NCI-H345 (cell line): ENCODE results near the gene ME3.
"Not testable (repeated sequence)": the region's sequence is repeated elsewhere in the genome, so short reads cannot be mapped to it uniquely, and the experiment has no call there.

ENCODE experiments used
- DNase-seq: peaks from one replicate; lab custom pipeline; 2025; lab: John Stamatoyannopoulos, UW

ME3 gene

DNA sequence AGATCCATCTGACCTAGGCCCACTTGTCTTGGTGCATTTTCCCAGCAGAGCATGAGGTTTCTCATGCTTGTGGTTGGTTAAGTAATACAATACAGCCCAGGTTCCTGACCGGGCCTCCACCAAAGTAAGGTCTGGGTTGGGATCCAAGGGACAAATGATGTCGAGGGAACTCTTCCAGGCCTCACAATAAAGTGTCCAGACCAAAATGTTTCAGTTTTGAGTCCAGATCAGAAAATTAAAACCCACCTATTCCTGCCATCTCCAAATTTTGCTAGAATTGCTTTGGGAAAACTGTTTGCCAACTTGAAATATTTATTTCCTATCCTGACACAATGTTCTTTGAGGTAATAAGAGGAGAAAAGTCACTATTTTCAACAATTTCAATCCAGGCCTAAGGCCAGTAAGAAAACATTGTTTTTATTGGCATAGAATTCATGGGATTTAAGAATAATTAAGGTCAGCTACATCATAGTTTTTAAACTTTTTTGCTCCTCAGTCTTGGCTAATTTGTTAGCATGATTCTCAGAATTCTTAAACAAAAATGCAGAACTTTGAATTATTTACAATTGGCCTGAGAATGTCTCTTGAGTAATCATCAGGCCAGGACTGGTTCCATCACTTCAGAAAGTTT lies 51.4 kb downstream of the ME3 start:
- DNase-seq, result no peak

DNA sequence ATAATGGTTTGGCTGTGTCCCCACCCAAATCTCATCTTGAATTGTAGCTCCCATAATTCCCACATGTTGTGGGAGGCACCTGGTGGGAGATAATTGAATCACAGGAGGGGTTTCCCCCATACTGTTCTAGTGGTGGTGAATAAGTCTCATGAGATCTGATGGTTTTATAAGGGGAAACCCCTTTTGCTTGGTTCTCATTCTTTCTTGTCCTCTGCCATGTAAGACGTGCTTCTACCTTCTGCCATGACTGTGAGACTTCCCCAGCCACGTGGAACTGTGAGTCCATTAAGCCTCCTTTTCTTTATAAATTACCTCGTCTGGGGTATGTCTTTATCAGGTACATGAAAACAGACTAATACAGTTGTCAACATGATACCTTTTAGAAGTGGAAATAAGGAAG lies 53.0 kb downstream of the ME3 start:
- DNase-seq, result not testable (repeated sequence)

DNA sequence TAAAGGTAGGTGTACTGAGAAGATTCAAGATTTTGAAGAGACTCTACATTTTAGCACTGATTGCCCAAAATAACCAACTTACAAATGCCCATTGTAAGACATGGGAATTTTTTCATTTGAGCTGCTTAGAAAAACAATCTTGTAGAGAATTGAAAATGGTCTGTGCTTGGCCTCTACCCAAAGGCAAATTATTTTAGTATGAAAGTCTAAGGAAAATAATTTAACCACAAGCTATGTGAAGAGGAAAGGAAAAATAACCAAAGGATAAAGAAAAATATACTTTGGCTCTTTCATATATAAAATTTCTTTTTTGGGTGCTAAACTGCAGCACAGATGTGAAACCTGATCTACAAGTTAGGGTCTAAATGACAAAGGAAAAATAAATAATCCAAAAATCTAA lies 54.9 kb downstream of the ME3 start:
- DNase-seq, result no peak

DNA sequence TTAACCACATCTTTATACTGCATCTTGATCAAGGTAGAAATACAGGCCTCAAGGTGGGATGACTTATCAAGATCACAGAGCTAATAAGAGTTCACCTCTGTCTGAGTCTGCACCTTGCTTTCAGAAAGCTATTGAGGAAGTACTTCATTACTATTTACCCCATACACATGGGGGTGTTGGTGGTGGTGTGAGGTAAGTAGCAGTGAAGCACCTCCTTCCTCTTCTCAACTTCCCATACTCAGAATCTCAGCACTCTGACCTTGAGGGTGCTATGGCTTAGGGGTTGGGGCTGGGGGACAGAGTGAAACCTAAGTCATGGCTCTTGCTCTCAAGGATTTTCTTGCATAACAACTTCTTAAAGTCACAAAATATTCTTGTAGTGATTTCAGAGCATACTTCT lies 56.9 kb downstream of the ME3 start:
- DNase-seq, result no peak

DNA sequence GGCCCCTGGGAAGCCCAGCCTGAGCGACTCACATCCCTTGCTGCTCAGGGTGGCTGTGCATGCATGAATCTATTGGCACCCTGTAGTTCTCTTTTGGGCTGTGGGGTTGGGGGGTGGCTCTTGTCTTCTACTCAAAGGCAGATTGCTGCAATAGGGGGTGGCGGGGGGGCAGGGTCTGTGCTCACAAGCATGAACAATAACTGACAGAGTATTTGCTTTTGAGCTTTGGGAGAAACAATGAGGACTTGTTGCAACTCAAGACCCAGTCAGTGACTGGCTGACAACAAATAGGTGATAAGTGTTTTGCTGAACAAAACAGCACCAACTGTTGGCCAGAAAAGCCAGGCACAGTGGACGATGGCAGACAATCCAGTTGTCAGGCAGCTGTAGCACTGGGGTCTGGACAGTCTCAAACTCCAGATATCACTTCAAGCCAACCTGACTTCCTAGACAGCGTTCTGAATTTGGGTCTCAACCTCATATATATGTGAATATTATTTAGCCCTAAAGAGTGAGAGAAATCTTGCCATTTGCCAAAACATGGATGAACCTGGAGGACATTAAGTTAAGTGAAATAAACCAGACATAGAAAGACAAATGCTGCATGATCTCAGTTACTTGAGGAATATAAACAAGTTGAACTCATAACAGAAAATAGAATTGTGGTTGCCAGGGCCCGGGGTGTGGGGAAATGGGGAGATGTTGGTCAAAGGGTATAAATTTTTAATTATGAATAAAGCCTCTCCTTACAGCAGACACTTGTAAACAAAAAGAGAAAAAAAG lies 61.7 kb downstream of the ME3 start:
- peak; percentile 79 for DNase-seq

DNA sequence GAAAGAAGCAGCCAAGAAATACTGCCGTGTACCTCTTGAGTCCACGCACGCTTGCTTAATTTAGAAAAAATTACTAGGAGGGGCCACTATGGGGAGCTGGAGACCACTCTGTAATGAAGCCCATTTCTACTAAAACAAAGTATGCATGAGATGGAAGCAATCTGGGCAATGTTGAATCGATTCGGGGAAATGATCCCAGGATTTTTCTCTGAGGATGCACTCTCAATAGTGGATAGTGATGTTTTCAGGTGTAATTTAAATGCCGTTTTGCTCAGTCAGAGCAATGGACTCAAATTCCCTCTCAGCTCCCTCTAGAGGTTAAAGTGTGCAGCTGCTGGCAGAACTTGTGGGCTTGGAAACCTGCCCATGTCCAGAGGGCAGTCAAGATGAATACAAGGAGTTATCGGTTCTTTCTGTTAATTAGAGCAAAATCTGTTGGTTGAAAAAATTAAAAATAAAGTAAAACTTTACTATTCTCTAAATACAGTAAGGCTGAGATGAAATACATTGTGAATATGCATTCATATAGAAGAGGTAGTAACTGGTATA lies 64.1 kb downstream of the ME3 start:
- peak; percentile 27 for DNase-seq

DNA sequence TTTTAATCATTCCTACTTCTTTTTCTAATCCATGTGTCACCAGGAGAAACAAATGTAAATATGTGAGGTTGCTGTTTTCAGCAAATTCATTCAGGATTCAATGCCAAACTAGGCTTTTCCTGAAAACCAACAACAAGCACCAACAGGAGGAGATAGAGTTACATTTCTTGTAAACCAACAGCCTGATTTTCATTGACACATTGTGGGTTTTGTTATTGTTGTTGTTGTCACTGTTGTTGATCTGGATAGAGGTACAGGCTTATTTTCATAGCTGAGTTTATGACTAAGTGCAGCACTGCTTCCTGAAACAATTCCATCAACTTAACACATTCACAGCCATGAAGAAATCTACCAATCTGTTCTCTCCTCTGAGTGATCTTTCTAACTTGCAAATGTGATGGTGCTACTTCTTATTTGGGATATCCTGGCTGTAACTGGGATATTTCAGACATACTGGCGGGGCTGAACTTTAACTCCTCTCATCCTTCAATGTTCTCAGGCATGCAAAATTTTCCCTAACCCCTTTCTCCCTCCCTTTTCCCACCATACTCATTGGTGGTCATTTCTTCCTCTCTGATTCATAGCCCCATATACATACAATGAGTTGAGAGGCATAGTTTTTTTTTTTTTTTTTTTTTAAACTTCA lies 65.5 kb downstream of the ME3 start:
- no peak for DNase-seq

DNA sequence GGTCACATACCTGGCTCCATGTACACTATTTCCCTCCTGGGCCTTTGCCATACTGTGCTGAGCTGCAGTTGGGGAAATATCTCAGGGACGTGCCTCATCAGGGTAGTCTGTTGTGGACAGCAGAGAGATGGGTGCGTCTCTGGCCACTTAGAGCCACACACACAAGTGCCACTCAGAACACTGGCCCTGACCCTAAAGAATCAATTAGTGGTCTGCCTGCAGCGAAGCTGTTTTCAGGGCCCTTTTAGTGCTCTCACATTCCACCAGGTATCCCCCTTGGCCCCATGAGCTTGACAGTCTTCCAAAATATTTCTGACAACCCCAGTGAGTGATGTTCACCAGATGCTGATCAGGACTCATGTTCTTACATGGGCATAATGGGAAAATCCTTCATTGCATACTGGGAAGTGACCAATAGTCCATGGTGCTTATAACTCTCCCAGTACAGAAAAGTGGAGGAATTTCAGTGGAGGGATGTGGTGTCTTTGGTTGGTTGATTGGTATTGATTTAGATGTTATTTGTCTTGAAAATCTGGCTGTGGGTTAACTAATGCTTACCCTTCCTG lies 66.1 kb downstream of the ME3 start:
- no peak for DNase-seq

DNA sequence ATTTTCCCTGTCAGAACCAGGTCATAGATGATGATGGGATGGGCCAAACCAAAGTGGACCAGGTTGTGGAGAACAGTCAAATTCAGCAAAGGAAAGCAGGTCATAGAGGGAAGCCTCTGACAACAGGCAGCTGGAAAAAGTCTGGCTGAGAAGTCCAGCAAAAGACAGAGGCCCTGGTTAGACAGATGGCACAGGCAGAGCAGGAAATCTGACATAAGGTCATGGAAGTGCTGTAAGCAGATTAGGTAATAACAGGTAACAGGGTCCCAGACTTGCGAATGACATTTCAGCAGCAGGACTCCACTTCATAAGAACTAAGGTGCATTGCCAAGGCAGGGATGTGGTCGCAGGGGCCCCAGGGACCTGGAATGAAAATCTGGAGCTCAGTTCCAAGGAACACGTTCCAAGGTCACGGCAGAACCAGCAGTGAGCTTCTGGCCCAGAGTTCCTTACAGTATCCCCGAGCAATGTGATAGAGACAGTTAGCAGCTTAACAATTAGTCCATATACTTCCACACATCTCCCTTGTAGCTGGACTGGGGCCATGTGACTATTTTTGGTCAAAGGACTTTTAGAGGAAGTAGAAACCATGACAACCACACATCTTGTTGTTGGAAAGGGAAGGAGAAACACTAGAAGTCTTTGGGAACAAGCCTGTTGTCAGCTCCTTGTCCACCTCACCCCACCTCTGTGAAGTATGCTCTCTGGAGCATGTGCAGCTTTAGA lies 75.4 kb downstream of the ME3 start:
- DNase-seq, result no peak

DNA sequence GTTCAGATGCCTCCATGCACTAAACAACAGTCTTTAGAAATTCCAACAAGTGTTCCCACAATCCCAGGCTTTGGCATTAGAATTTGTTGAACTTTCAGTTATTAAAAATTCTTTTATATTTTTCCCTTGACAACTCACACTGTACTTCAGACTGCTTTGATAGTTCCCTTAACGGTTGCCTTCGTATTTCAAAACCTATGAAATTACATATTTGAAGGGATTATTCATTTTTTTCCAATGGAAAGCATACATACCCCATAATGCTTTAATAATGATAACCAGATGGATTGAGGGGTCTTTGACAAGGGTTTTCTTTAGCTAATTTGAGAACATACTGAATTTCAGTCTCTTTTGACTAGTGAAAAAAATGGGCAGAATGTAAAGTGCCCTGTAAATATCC lies 76.5 kb downstream of the ME3 start:
- no peak for DNase-seq

DNA sequence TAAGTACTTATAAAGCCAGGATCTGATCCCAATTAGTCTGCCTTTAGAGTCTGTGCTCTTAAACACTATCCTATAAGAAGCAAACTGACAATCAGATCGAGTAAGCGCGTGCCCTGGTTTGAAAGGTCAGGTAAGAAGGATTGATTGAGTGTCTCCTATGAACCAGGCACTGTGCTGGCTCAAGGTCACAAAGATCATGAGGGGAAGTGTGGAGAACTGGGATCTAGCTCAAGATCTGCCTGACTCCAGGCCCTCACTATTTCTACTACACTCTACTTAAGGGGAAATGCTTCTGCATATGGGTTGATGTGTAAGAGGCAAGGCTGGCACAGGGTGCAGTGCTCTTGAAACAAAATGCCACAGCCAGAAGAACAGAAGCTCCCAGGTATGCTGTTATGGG lies 77.0 kb downstream of the ME3 start:
- DNase-seq, result no peak

DNA sequence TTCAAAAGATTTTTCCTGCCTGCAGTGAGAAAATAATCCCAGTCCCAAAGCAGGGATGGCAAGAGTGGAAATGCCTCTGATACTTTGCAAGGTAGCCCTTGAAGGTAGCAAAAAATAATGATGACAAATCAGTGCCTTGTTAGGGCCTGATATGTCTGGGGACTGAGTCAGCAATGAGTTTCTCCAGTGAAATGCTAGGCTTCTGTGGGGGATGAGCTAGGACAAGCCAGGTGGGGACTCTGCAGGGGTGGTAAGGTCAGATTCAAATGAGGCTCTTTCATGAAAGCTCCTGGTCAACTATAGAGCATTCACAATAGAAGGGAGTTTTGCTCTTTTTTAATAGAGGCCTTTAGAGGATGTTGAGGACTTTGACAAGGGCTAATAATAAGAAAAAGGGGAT lies 77.7 kb downstream of the ME3 start:
- DNase-seq, result no peak

DNA sequence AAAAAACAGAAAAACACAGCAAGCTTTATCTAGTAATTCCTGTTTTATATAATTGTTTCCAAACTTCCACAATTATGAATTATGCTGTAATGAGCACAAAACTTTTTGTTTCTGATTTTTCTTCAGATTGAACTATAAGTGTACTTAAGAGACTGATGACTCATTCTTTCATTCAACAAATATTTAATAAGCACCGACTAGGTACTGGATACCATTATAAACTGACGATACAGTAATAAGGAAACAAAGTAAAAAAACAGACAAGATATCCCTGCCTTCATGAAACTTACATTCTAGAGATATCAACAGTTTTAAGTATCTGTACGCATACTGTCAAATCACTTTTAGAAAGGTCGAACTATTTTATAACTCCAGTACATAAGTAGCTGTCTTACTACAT lies 78.6 kb downstream of the ME3 start:
- DNase-seq, result no peak

DNA sequence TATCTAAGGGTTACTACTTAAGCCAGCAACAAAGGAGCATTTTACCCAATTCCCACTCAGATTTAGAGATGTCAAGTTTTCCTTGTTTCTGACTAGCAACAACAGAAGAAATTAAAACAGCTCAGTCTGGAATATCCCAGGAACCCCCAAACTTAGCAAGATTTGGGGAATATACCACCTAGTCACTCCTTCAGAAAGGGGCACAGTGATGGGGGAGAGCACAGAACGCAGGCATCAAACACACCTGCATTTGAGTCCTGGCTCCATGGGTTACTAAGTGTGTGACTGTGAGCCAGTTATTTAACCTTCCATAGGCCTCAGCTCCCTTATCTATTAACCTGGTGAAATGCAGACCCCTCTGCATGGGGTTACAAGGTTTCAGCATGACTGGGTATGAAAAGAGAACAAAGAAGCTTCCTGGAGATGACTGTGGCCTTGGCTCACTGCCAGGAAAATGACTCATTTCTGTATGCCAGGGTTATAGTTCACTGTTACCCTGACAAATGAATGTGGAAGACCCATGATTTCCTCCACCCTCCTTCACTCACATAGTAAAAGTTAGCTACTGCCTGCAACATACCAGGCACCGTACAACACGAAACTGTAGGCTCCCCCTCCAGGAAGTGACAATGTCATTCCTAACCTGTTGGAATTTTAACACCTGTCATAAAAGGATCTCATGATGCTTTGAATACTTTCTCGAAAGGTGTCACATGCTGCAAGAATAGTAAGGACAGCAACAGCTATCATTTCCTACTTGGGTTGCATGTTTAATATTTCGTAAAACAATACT lies 79.6 kb downstream of the ME3 start:
- peak; percentile 93 for DNase-seq

DNA sequence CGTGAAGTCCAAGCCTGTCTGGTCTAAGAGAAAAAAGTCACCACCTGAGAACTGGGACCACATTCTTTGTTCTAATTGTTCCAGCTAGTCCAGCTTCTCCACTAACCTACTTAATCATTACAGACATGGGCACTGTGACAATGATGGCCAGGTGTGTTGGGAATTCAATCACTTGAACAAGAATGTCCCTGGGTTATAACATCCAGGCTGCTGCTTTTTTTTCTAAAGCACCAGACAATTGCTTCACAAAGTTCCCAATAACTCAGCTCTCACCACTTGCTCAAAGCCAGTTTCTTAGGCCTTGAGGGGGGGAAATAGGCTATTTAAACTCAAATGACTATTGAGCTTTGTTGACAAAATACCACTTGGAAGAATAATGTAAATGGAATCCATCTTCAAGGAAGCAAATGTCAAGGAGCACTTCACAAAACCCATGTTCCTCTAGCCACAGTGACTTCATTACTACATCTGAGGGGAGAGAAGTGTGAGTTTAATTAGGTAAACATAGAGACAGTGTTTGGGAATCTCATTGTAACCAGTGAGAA lies 80.3 kb downstream of the ME3 start:
- peak; percentile 34 for DNase-seq

DNA sequence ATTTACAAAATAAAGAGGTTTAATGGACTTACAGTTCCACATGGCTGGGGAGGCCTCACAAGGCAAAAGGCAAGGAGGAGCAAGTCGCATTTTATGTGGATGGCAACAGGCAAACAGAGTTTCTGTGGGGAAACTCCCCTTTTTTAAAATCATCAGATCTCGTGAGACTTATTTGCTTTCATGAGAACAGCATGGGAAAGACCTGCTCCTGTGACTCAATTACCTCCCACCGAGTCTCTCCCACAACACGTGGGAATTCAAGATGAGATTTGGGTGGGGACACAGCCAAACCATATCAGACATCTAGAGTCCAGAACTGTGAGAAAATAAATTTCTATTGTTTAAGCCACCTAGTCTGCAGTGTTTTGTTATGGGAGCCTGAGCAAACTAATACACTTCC lies 80.8 kb downstream of the ME3 start:
- no peak for DNase-seq

DNA sequence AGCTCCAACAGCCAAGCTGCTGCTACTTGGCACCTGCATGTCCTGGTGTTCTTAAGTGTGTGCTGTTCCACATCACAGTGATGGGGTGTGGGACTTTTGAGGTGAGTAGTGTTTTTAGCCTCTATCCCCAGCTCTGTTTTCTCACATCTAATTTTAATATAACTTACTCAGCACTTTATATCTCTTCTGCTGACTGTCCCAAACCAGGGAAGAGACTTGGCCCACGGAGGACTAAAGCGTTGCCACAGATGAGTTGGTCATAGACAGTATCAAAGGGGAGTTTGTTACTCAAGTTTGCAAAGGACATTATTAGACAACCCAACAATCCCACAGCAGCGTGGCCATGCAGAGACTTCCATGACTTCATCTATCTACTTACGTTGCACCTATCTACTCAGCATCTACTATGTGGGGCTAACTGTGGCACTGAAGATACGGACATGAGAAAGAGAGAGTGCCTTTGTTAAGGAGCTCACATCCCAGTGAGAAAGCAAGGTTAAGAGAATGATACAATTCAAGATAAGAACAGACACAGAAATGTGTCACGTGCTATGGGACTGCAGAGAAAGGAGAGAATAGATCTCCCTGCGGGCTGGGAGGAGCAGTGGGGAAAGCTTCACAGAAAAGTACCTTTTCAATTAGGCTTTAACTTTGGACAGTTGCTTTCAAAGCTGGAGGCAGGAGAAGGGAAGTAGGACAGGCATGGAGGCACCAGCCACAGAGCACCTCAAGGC lies 82.4 kb downstream of the ME3 start:
- DNase-seq, result no peak

DNA sequence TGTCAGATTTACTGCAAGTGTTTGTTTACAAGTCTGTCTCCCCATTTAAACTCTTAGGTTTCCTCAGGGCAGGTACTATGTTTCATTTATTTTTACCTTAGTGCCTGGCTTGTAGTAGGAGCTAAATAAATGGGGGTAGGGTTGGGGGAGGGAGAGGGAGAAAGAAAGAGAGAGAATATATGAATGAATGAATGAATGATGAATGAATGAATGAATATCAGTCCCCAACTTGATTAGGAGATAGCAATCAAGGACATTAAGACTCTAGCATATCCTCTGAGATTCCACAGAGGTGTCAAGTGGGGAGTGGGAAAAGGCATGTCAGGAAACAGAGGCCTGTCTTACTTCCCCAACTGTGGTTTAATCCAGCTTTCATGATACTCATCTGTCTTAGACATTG lies 83.2 kb downstream of the ME3 start:
- DNase-seq, result no peak

DNA sequence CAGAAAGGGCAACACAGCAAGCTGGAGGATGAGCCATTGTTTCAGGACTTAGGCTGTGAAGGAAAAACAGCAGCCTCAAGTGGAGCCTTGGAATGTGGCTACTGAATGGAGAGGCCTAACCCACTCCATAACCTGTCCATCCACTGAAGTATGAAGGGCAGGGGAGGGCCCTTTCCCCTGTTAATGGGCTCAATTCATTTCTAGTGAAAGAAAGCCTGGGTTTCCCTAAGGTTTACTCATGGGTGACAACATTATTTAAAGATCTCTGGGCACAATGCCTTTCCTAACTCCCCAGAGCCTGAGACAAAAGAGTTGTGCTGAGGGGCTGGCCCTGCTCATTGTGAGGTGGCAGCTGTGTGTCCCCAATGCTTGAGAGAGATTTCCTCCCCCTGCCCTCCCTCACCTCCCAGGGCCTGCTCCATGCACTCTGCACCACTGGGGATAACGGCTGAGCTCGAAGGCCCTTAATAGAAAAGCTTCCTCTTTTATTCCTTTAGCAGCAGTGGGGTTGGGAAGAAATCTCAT lies 83.8 kb downstream of the ME3 start:
- peak; percentile 89 for DNase-seq
